GM12878 (cell line): Measurements from ENCODE around the gene ITGB5. TPM values are rescaled to one million over a fixed set of nuclear protein-coding genes. Genes with fewer than 3 reads are reported as not detected.

Source experiments
- ATAC-seq: fragments of 200-7000 bp; cut with Tn5 transposase; 3 replicates; pipeline ENCODE4 v1.9.1; 2020; ENCODE audit warnings: mild to moderate bottlenecking, moderate library complexity
- BruUV-seq: library from RNA; stranded (reverse); fragments of 400-500 nt; replicated peaks from 2 replicates; lab custom pipeline; 2021; lab: Mats Ljungman, UMichigan
- CTCF ChIA-PET: fragments of 300-600 bp; sonication (Branson Sonifier 250); formaldehyde crosslinking; extraction: SDS; loops from one replicate; lab custom pipeline; 2021; ENCODE audit warnings: inconsistent platforms; lab: Yijun Ruan, JAX
- POLR2A ChIA-PET: fragments of 350-600 bp; formaldehyde crosslinking; extraction: SDS; loops from one replicate; lab custom pipeline; 2021; ENCODE audit warnings: inconsistent platforms; lab: Charles Lee
- RAD21 ChIA-PET: fragments of 300-600 bp; sonication (Branson Sonifier 250); formaldehyde crosslinking; loops from one replicate; lab custom pipeline; 2023; ENCODE audit warnings: antibody characterized with exemption; ENCODE audit not compliant: unreplicated experiment; lab: Charles Lee
- SMC1A ChIA-PET: fragments of 300-600 bp; sonication (Branson Sonifier 250); formaldehyde crosslinking; loops from one replicate; lab custom pipeline; 2023; ENCODE audit not compliant: unreplicated experiment, uncharacterized antibody; lab: Charles Lee
- DNase-seq: peaks from one replicate; pipeline ENCODE4 v3.0.0-alpha.2; 2011; ENCODE audit warnings: low read depth, low spot score
- FAIRE-seq: peaks from 3 replicates; lab custom pipeline; 2011; peaks lifted over from hg19 to GRCh38; lab: Jason Lieb, UNC
- H2AFZ ChIP-seq: 2 replicates; pipeline ENCODE4 v1.6.0; 2011; ENCODE audit warnings: low read depth, low read length, control low read depth; ENCODE audit not compliant: control insufficient read depth
- H3K27ac ChIP-seq: 2 replicates; pipeline ENCODE4 v1.5.1; 2011; ENCODE audit warnings: control low read depth; ENCODE audit not compliant: control insufficient read depth, insufficient read depth
- H3K27me3 ChIP-seq, 2 experiments: replicated peaks in 1 of 2; 2 replicates each; pipeline versions ENCODE4 v1.6.0 to v1.6.1; 2011; ENCODE audit warnings: low read length in 1 of 2; ENCODE audit not compliant: control insufficient read depth in 2 of 2, insufficient read depth in 2 of 2
- H3K36me3 ChIP-seq, 2 experiments: 2 replicates each; pipeline ENCODE4 v1.5.1; 2011; ENCODE audit warnings: low read length in 1 of 2; ENCODE audit not compliant: control insufficient read depth in 2 of 2, insufficient read depth in 2 of 2
- H3K4me1 ChIP-seq: 2 replicates; pipeline ENCODE4 v1.6.1; 2011; ENCODE audit warnings: mild to moderate bottlenecking, low read length, moderate library complexity, mixed read lengths; ENCODE audit not compliant: control insufficient read depth, insufficient read depth
- H3K4me2 ChIP-seq: 2 replicates; pipeline ENCODE4 v1.6.0; 2011; ENCODE audit warnings: control low read depth; ENCODE audit not compliant: control insufficient read depth, insufficient read depth
- H3K4me3 ChIP-seq: fragments of 200-600 bp; sonication (generic); 2 replicates; pipeline ENCODE4 v1.5.1; 2016
- H3K79me2 ChIP-seq: 2 replicates; pipeline ENCODE4 v1.6.0; 2011; ENCODE audit warnings: low read length; ENCODE audit not compliant: control insufficient read depth, insufficient read depth
- H3K9ac ChIP-seq: 2 replicates; pipeline ENCODE4 v1.8.0; 2011; ENCODE audit warnings: low read length, control low read depth, mixed read lengths; ENCODE audit not compliant: control insufficient read depth, insufficient read depth
- H3K9me3 ChIP-seq: replicated peaks from 3 replicates; pipeline ENCODE4 v1.5.1; 2011; ENCODE audit warnings: mild to moderate bottlenecking, low read length; ENCODE audit not compliant: control insufficient read depth, insufficient read depth
- H4K20me1 ChIP-seq: 2 replicates; pipeline ENCODE4 v1.6.0; 2011; ENCODE audit not compliant: control insufficient read depth, insufficient read depth
- BMI1 ChIP-seq: fragments of 450-650 bp; IDR thresholded peaks from 2 replicates; pipeline ENCODE4 v1.6.1; 2016; ENCODE audit warnings: mild to moderate bottlenecking, moderate library complexity, borderline replicate concordance
- MAX ChIP-seq: IDR thresholded peaks from 2 replicates; pipeline ENCODE4 v1.6.1; 2012; ENCODE audit warnings: low read depth, low read length, improper control_type of control experiment
- RUNX3 ChIP-seq: IDR thresholded peaks from 2 replicates; pipeline ENCODE4 v1.6.1; 2012; ENCODE audit warnings: low read length, inconsistent platforms
- SUPT20H ChIP-seq: IDR thresholded peaks from 2 replicates; pipeline ENCODE4 v1.6.1; 2011; ENCODE audit warnings: low read depth, mild to moderate bottlenecking, low read length, moderate library complexity, borderline replicate concordance; ENCODE audit not compliant: control insufficient read depth
- ZBTB40 ChIP-seq: fragments of 450-650 bp; IDR thresholded peaks from 2 replicates; pipeline ENCODE4 v1.6.1; 2016; ENCODE audit warnings: mild to moderate bottlenecking, moderate library complexity, borderline replicate concordance
- WGBS: methylation state at CpG from one replicate; pipeline ENCODE4 v1.1.6; 2016; ENCODE audit warnings: low lambda C conversion rate; ENCODE audit not compliant: insufficient replicate concordance, insufficient coverage; ENCODE audit errors: missing lambda C conversion rate; 5-methylcytosine and 5-hydroxymethylcytosine counted together
- in situ Hi-C: fragments of 300-500 bp; cut with MboI; formaldehyde crosslinking; loops from 9 replicates; pipeline ENCODE4 v1.14.3; 2018; ENCODE audit warnings: mixed read lengths
- intact Hi-C: fragments of 100-400 bp; cut with micrococcal nuclease; formaldehyde crosslinking; loops from one replicate; pipeline ENCODE4 v1.14.2; 2022; ENCODE audit not compliant: unreplicated experiment
- polyA plus RNA-seq, 11 experiments: library from polyadenylated mRNA; depleted of rRNA in 4 of 11; unstranded in 6 of 11; stranded (reverse) in 5 of 11; fragments of >200 nt; fragmentation: Nextera tagmentation in 4 of 11; fragmentation: Illumina TruSeq in 1 of 11; extraction: Ambion mirVana in 4 of 11; extraction: Trizol in 1 of 11; gene quantifications; 1 replicate in 1 of 11; 2 replicates in 10 of 11; pipeline versions ENCODE4 v1.2.1 to v1.2.3, GENCODE V29; 2011 to 2016; ENCODE audit warnings: inconsistent platforms in 2 of 11, missing spikeins in 2 of 11, low read depth in 1 of 11
- total RNA-seq, 4 experiments: library from RNA; depleted of rRNA in 3 of 4; stranded (reverse); fragments of >200 nt in 3 of 4; fragmentation: Illumina TruSeq in 1 of 4; extraction: Trizol in 1 of 4; gene quantifications; 2 replicates each; pipeline versions ENCODE4 v1.2.1 to v1.2.3, GENCODE V29; 2013 to 2021

ITGB5 gene
- total and polyA plus RNA-seq, 10 of the 15 experiments (the other 5 are each of a cell fraction or from before 2014, with no cell fraction given) = 0.05 to 10.0 (median 0.83) TPM; not detected in 2

GRCh38 chr3:124861041-124861440, 26.1 kb downstream of the ITGB5 start:
- no peak for DNase-seq
- H3K9me3 ChIP-seq = no peaks in the 10 kb centered on the region
- no peak for FAIRE-seq
- H3K27ac ChIP-seq = no peak overlapping the region
- H3K27me3 ChIP-seq = no peaks in the 10 kb centered on the region; a peak in 2 of 4 replicates
- in situ Hi-C loops = no loop called here
- H3K36me3 ChIP-seq = no peaks in the 10 kb centered on the region
- H3K79me2 ChIP-seq = no peaks in the 10 kb centered on the region
- no peak overlapping the region for H3K4me2 ChIP-seq
- ATAC-seq = no peak
- no peaks in the 10 kb centered on the region for H3K4me1 ChIP-seq
- ChIA-PET SMC1A (interaction anchor here (1.0 to 1.6 kb wide), 2 partner anchors 16 to 100 kb away, joined by 3 to 5 read pairs; no protein-coding TSS in a partner anchor), RAD21 (no interaction called here), POLR2A (no interaction called here), CTCF (interaction anchor here (1.1 to 2.4 kb wide), 2 partner anchors 10 to 100 kb away, joined by 3 to 16 read pairs; no protein-coding TSS in a partner anchor)
- H2AFZ ChIP-seq = no peak overlapping the region
- no peak overlapping the region for H3K4me3 ChIP-seq
- H4K20me1 ChIP-seq = no peaks in the 10 kb centered on the region
- TF ChIP-seq RUNX3 = no peak
- no peak for TF ChIP-seq ZBTB40
- TF ChIP-seq BMI1 = no peak
- no peak for TF ChIP-seq MAX
- TF ChIP-seq SUPT20H = no peak
- WGBS = 65% methylated on average over 9 of the region's 9 CpGs
- BruUV-seq = no TSS peak
- intact Hi-C loops = no loop called here
- H3K9ac ChIP-seq = no peak overlapping the region
